Upper lobe of left lung (tissue), 6 donors: ENCODE measurements around the gene DQX1. TPM values are rescaled to one million over a fixed set of nuclear protein-coding genes. Genes with fewer than 3 reads are reported as not detected.

ENCODE experiments used
- ATAC-seq, 2 donors: fragments of 200-7000 bp; cut with Tn5 transposase; one replicate each; pipeline ENCODE4 v1.9.1; 2022; ENCODE audit warnings: mild to moderate bottlenecking in 2 of 2, moderate library complexity in 2 of 2; ENCODE audit not compliant: low FRiP score in 2 of 2
- DNase-seq, 2 donors: peaks; one replicate each; pipeline ENCODE4 v3.0.0-alpha.2; 2019 to 2020
- H3K27ac ChIP-seq, 4 donors: fragments of 200-600 bp; sonication (generic); one replicate each; pipeline ENCODE4 v1.5.1; 2016 to 2019
- H3K27me3 ChIP-seq, 4 donors: fragments of 200-600 bp; sonication (generic); one replicate each; pipeline ENCODE4 v1.5.1; 2017 to 2019
- H3K36me3 ChIP-seq, 4 donors: fragments of 200-600 bp; sonication (generic); one replicate each; pipeline ENCODE4 v1.5.1; 2016 to 2019
- H3K4me1 ChIP-seq, 4 donors: fragments of 200-600 bp; sonication (generic); one replicate each; pipeline ENCODE4 v1.5.1; 2018 to 2019
- H3K4me3 ChIP-seq, 4 donors: fragments of 200-600 bp; sonication (generic); one replicate each; pipeline ENCODE4 v1.5.1; 2017 to 2019; ENCODE audit warnings: mild to moderate bottlenecking in 2 of 4, moderate library complexity in 1 of 4
- H3K9me3 ChIP-seq, 4 donors: fragments of 200-600 bp; sonication (generic); one replicate each; pipeline ENCODE4 v1.5.1; 2018 to 2019
- EP300 ChIP-seq, 4 donors: sonication (generic); formaldehyde crosslinking; IDR thresholded peaks; one replicate each; pipeline ENCODE4 v1.5.1; 2017; ENCODE audit warnings: antibody characterized with exemption in 4 of 4, control low read depth in 2 of 4
- POLR2A ChIP-seq, 4 donors: fragments of 450-650 bp; IDR thresholded peaks; one replicate each; pipeline ENCODE4 v1.5.1; 2016 to 2017; ENCODE audit warnings: antibody characterized with exemption in 4 of 4, mild to moderate bottlenecking in 2 of 4
- POLR2AphosphoS5 ChIP-seq, 2 donors: sonication (generic); formaldehyde crosslinking; IDR thresholded peaks; one replicate each; pipeline ENCODE4 v1.5.1; 2017; ENCODE audit warnings: antibody characterized with exemption in 2 of 2
- WGBS, 2 donors: methylation state at CpG; one replicate each; pipeline ENCODE4 v1.1.5; 2017 to 2018; 5-methylcytosine and 5-hydroxymethylcytosine counted together
- total RNA-seq, 6 donors: library from RNA; depleted of rRNA in 4 of 6; stranded (reverse); fragments of >200 nt in 4 of 6; gene quantifications; one replicate each; pipeline versions ENCODE4 v1.1.0 to v1.2.1, GENCODE V29; 2016 to 2021
- TF ChIP-seq, protein P1 (sequence below), 6 experiments: fragments of 450-650 bp in 4 of 6; fragments of 200-600 bp in 2 of 6; sonication (generic) in 2 of 6; IDR thresholded peaks; one replicate each; pipeline ENCODE4 v1.5.1; 2016 to 2019; ENCODE audit warnings: antibody characterized with exemption in 6 of 6
- donor health status: DM: no; HTN: no; CAD: no; lungs with moderate emphysema.
- donor health status: DM: no; HTN: yes; CAD: no; lungs with severe emphysema.

The DQX1 gene
- total RNA-seq, 6 donors from 2014 or later, result 0.26 to 0.37 (median 0.33) TPM; not detected in 3

DNA sequence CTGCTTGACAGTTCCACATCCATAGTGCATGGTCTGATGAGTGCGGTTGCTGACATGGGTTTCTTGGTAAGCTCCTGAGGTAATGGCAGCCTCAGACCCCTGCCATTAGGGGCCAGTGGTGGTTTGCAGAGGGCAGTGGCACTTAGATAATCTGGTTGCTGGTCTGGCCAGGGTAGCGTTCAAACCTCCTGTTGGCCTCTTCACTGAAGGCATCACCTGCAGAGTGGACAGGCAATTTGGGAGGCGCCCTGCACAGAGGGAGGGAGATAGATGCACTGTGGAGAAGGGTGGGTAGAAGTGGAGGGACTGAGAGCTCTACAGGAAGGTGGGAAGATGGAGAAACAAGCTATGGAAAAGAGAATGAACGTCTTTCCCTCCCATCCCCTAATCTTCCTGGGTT is 7.4 kb upstream of the DQX1 start:
- TF ChIP-seq EP300 (IDR thresholded peaks at IDR 0.05) (no peak), POLR2A (IDR thresholded peaks at IDR 0.05) (no peak), POLR2AphosphoS5 (IDR thresholded peaks at IDR 0.05) (no peak)
- TF ChIP-seq, protein P1, sequence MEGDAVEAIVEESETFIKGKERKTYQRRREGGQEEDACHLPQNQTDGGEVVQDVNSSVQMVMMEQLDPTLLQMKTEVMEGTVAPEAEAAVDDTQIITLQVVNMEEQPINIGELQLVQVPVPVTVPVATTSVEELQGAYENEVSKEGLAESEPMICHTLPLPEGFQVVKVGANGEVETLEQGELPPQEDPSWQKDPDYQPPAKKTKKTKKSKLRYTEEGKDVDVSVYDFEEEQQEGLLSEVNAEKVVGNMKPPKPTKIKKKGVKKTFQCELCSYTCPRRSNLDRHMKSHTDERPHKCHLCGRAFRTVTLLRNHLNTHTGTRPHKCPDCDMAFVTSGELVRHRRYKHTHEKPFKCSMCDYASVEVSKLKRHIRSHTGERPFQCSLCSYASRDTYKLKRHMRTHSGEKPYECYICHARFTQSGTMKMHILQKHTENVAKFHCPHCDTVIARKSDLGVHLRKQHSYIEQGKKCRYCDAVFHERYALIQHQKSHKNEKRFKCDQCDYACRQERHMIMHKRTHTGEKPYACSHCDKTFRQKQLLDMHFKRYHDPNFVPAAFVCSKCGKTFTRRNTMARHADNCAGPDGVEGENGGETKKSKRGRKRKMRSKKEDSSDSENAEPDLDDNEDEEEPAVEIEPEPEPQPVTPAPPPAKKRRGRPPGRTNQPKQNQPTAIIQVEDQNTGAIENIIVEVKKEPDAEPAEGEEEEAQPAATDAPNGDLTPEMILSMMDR (IDR thresholded peaks at IDR 0.05), result no peak
- Histone ChIP-seq H3K36me3 (peaks cover 0 to 19% (median 6%) of the 10 kb centered on the region in 4 donors), H3K27me3 (no peaks in the 10 kb centered on the region), H3K4me1 (peaks cover 16 to 25% (median 18%) of the 10 kb centered on the region in 4 donors), H3K9me3 (no peaks in the 10 kb centered on the region), H3K4me3 (no peak overlapping the region), H3K27ac (no peak overlapping the region)
- WGBS, 2 donors, result 86 to 92% methylated on average over 4 of the region's 4 CpGs
- ATAC-seq (no peak), DNase-seq (no peak)

DNA sequence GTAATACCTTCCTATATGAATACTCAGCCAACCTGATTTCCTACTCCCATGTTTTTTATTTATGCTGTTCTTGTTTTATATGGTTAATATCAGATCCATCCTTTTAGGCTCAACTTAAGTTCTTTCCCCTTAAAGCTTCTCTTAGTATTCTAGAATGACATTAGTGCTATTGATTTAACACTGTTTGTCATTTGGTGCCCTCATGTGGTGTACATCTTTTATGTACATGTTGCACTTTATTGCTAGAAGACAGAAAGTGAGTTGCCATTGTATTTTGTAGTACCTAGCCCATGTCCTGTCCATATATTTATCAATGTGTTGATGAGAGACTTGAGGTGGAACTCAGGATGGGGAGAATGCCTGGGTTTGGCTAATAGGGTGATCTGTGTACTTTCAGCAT is 6.2 kb upstream of the DQX1 start:
- Histone ChIP-seq H3K27ac (no peak overlapping the region), H3K9me3 (no peaks in the 10 kb centered on the region), H3K36me3 (peaks cover 4 to 28% (median 13%) of the 10 kb centered on the region in 4 donors), H3K27me3 (no peaks in the 10 kb centered on the region), H3K4me3 (no peak overlapping the region), H3K4me1 (peaks cover 22 to 35% (median 26%) of the 10 kb centered on the region in 4 donors)
- no peak for DNase-seq
- TF ChIP-seq EP300 (IDR thresholded peaks at IDR 0.05) (no peak), POLR2A (IDR thresholded peaks at IDR 0.05) (no peak), POLR2AphosphoS5 (IDR thresholded peaks at IDR 0.05) (no peak)
- TF ChIP-seq, protein P1 (IDR thresholded peaks at IDR 0.05), result peak in 2 of 6 experiments; percentile 25 to 26
- no peak for ATAC-seq

DNA sequence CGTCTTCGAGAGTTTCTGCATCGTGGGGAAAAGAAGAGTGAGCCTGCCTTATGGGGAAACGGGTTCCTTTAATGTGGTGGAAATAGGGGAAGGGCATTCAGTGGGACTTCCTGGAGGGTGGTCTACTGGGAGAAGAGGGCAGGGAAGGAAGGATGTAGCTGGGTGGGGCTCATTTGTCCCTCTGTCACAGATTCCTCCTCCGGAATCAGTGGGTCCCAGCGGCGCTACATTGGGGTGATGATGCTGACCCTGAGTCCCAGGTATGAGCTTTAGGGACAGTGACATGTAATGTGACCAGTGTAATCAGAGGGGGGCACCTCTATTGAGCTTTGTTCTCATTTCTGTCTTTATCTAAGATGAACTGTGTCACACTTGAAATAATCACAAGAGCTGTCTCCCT is 5.6 kb upstream of the DQX1 start:
- no peak overlapping the region for H3K27ac ChIP-seq
- H3K4me3 ChIP-seq, result no peak overlapping the region
- no peak for TF ChIP-seq POLR2A (IDR thresholded peaks at IDR 0.05)
- H3K4me1 ChIP-seq, result peaks cover 22 to 35% (median 26%) of the 10 kb centered on the region in 4 donors
- H3K9me3 ChIP-seq, result no peaks in the 10 kb centered on the region
- peaks cover 9 to 34% (median 18%) of the 10 kb centered on the region in 4 donors for H3K36me3 ChIP-seq
- 82% methylated on average over 7 of the region's 7 CpGs for WGBS, 2 donors
- ATAC-seq, result no peak
- H3K27me3 ChIP-seq, result no peaks in the 10 kb centered on the region
- DNase-seq, result no peak

DNA sequence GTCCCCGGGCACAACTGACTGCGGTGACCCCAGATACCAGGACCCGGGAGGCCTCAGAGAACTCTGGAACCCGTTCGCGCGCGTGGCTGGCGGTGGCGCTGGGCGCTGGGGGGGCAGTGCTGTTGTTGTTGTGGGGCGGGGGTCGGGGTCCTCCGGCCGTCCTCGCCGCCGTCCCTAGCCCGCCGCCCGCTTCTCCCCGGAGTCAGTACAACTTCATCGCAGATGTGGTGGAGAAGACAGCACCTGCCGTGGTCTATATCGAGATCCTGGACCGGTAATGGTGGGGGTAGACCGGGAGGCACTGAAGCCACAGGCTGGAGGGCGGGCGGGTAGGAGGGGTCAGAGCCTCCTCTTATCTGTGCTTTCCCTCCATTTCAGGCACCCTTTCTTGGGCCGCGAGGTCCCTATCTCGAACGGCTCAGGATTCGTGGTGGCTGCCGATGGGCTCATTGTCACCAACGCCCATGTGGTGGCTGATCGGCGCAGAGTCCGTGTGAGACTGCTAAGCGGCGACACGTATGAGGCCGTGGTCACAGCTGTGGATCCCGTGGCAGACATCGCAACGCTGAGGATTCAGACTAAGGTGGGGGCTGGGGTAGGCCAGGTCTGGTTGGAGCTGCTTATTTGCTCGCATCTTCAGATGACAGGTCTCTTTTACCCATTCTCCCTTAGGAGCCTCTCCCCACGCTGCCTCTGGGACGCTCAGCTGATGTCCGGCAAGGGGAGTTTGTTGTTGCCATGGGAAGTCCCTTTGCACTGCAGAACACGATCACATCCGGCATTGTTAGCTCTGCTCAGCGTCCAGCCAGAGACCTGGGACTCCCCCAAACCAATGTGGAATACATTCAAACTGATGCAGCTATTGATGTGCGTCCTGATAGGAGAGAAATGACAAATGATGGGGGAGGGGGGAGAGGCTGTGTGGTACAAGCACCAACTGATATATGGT is 4.5 kb upstream of the DQX1 start:
- Histone ChIP-seq H3K36me3 (peaks cover 16 to 45% (median 29%) of the 10 kb centered on the region in 4 donors), H3K9me3 (no peaks in the 10 kb centered on the region), H3K27ac (peak overlapping the region; percentile 90 to 95 (median 94)), H3K4me1 (peaks cover 22 to 35% (median 26%) of the 10 kb centered on the region in 4 donors), H3K4me3 (peak overlapping the region; percentile 54 to 94 (median 82)), H3K27me3 (no peaks in the 10 kb centered on the region)
- 3 to 4% methylated on average over 26 to 47 of the region's 54 CpGs for WGBS, 2 donors
- DNase-seq (peak; percentile 44 to 91), ATAC-seq (peak; percentile 34 to 61)
- TF ChIP-seq, protein P1 (IDR thresholded peaks at IDR 0.05), result no peak
- TF ChIP-seq POLR2AphosphoS5 (IDR thresholded peaks at IDR 0.05) (peak in 1 of 2 donors; percentile 11), POLR2A (IDR thresholded peaks at IDR 0.05) (peak in 1 of 4 donors; percentile 12), EP300 (IDR thresholded peaks at IDR 0.05) (no peak)

DNA sequence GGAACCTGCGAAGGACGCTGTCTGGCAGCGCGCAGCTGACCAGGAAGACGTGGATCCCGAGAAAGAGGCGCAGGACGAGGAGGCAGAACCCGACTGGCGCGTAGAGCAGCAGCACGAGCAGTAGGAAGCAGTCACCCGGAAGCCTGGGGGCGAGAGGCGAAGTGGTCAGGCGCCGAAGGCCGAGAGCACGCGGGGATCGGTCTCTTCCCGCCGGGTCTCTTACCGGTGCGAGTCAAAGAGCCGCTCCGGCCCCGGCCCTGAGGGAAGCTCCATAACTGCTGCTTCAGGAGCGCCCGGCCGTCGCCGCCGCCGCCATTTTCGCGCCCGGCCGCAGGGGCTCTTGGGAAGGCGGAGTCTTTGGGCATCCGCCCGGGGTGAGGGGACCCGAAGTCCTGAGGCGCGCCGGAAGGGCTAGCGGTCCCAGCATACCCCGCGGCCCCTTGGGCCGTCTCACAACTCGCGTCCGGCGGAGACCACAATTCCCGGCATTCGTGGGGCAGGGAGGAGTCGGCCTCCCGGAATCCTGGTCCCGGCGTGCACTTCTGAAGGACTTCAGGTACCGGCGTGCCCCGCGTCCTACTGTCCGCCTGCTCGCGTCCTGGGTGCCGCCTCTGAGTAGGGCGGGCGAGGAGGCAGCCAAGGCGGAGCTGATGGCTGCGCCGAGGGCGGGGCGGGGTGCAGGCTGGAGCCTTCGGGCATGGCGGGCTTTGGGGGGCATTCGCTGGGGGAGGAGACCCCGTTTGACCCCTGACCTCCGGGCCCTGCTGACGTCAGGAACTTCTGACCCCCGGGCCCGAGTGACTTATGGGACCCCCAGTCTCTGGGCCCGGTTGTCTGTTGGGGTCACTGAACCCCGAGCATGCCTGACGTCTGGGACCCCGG is 3.6 kb upstream of the DQX1 start, which contains the start of the genes AUP1 and HTRA2:
TSS of gene AUP1 (minus strand) at position 350 of the 882 bp plus-strand sequence. CDS start at position 273, 77 bp downstream.
TSS of gene HTRA2 (plus strand) at position 577 of the 882 bp plus-strand sequence. CDS start at position 651, 74 bp downstream.
- TF ChIP-seq POLR2AphosphoS5 (IDR thresholded peaks at IDR 0.05) (peak; percentile 93 to 94), POLR2A (IDR thresholded peaks at IDR 0.05) (peak in 3 of 4 donors; percentile 74 to 91 (median 80)), EP300 (IDR thresholded peaks at IDR 0.05) (peak in 2 of 4 donors; percentile 46 to 83)
- TF ChIP-seq, protein P1 (IDR thresholded peaks at IDR 0.05), result peak in 3 of 6 experiments; percentile 14 to 46 (median 45)
- DNase-seq (peak; percentile 97 to 100), ATAC-seq (peak; percentile 97 to 98)

More for the DNA sequence above, 3.6 kb upstream of the DQX1 start, which contains the start of the genes AUP1 and HTRA2:
- 0% methylated on average over 10 to 41 of the region's 87 CpGs for WGBS, 2 donors
- H3K4me3 ChIP-seq, result peak within 1 kb of the TSS; percentile 65 to 94 (median 82)
- peaks cover 22 to 35% (median 26%) of the 10 kb centered on the region in 4 donors for H3K4me1 ChIP-seq
- peaks cover 16 to 46% (median 30%) of the 10 kb centered on the region in 4 donors for H3K36me3 ChIP-seq
- H3K27ac ChIP-seq, result peak within 1 kb of the TSS; percentile 90 to 95 (median 94)
- no peaks in the 10 kb centered on the region for H3K9me3 ChIP-seq
- no peaks in the 10 kb centered on the region for H3K27me3 ChIP-seq
